ENCODE data around the gene PLA2R1. TPM values are rescaled to one million over a fixed set of nuclear protein-coding genes. Genes with fewer than 3 reads are reported as not detected.

PLA2R1 gene
- total RNA-seq, 4 donors from 2014 or later: 18.3 to 52.0 (median 34.1) TPM

DNA sequence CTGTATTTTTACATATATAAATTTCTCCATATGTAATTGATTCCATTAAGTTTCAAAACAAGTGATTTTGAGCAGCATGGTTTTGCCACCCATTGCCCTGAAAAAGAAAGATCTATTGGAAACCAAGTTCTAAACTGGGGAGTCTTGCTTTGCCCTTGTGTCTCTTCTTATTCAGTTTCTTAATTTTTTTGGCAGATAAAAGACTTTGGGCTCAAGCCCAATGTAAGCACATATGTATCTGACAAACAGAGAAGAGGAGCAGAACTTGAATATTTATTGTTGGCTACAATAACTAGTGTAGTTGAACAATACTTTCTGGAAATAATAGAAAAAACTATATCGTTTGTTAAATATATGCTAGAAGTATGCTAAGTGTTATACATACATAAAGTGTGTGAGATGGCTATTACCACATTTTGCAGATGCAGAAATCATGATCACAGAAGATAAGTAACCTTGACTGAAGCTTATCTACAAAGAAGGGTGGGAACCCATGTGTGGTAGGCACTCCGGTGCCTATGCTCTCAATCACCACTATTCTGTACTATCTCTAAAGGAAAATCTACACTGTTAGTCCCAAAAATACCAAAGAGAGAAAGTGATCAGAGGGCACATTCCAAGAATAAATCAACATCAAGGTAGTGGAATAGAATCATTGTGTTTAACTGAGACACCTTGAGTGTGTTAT is 109.1 kb downstream of the PLA2R1 start:
- DNase-seq (ENCODE audit: low spot score in 2 of 2): no peak
- TF ChIP-seq, protein P1, sequence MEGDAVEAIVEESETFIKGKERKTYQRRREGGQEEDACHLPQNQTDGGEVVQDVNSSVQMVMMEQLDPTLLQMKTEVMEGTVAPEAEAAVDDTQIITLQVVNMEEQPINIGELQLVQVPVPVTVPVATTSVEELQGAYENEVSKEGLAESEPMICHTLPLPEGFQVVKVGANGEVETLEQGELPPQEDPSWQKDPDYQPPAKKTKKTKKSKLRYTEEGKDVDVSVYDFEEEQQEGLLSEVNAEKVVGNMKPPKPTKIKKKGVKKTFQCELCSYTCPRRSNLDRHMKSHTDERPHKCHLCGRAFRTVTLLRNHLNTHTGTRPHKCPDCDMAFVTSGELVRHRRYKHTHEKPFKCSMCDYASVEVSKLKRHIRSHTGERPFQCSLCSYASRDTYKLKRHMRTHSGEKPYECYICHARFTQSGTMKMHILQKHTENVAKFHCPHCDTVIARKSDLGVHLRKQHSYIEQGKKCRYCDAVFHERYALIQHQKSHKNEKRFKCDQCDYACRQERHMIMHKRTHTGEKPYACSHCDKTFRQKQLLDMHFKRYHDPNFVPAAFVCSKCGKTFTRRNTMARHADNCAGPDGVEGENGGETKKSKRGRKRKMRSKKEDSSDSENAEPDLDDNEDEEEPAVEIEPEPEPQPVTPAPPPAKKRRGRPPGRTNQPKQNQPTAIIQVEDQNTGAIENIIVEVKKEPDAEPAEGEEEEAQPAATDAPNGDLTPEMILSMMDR (IDR thresholded peaks at IDR 0.05): no peak
- no peak for TF ChIP-seq POLR2A (IDR thresholded peaks at IDR 0.05)
- no peak overlapping the region for H3K4me3 ChIP-seq (ENCODE audit: low read depth, poor library complexity, severe bottlenecking)
- WGBS, 2 donors: 70 to 77% methylated on average over 2 of the region's 2 CpGs
- intact Hi-C loops (cut with DNase I; ENCODE audit: low total_unique reads): no loop called here

DNA sequence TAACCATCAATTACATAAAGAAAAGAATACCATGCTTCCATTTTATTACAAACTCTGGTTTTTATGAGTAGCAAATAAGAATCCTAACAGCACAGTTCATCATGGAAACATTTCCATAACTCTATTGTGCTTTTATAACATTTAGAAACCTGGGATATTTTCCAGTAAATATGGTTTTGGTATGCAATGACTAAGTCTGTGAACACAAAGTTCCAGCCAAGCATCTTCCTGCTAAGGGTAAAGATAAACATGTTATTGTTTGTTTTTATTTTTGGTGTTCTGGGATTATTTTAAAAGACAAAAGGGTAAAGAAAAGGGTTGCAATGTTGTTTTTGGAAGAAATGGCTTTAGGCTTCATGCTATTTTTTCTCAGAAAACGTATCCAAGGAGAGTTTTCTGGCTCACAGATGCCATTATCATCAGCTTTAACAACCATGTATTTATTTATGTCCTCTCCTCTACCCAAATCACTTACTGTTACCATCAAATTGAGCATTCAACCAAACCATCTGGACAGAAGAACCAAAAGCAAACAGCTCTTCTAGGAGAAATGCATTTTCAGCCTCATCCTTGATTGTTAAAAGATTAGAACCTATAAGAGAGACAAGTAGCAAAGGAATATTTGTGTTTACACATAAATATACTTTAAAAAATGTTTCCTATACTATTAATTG is 116.0 kb downstream of the PLA2R1 start:
- DNase-seq (ENCODE audit: low spot score in 2 of 2): no peak
- TF ChIP-seq, protein P1 (IDR thresholded peaks at IDR 0.05): no peak
- TF ChIP-seq POLR2A (IDR thresholded peaks at IDR 0.05): no peak
- H3K4me3 ChIP-seq (ENCODE audit: low read depth, poor library complexity, severe bottlenecking): no peak overlapping the region
- intact Hi-C loops (cut with DNase I; ENCODE audit: low total_unique reads): no loop called here
- WGBS, 2 donors: 41 to 48% methylated on average over 1 of the region's 1 CpG

DNA sequence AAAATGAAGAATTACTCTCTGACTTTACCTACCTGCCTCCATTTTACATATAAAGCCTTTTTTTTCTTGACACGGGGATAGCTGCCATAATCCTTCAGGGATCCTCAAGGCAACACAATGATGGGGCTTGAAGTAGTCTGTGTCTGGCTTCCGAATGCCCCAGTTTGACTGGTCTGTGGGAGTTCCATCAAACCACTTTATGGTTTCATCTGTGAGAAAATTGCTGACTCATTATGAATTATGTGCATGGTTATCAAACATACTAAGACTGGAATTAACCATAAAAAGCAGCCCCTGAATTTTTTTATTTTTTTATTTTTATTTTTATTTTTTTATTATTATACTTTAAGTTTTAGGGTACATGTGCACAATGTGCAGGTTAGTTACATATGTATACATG is 117.5 kb downstream of the PLA2R1 start:
- no peak for TF ChIP-seq POLR2A (IDR thresholded peaks at IDR 0.05)
- TF ChIP-seq, protein P1 (IDR thresholded peaks at IDR 0.05): no peak
- 92 to 93% methylated on average over 2 of the region's 2 CpGs for WGBS, 2 donors
- no peak overlapping the region for H3K4me3 ChIP-seq (ENCODE audit: low read depth, poor library complexity, severe bottlenecking)
- intact Hi-C loops (cut with DNase I; ENCODE audit: low total_unique reads): no loop called here
- DNase-seq (ENCODE audit: low spot score in 2 of 2): no peak

DNA sequence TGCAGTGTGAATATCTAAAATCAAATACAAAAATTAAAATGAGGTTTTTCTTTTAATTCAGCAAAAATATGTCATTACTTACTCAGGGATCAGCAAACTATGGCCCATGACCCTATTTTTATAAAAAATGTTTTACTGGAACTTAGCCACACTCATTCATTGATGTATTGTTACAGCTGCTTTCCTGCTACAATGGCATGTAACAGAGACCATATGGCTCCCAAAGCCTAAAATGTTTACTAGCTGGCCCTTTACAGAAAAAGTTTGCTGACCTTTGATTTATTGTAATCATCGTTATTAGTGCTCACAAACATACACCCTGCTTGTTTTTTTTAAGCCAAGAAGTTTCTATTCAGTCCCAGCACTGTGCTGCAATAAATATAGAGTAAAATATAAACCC is 120.3 kb downstream of the PLA2R1 start:
- intact Hi-C loops (cut with DNase I; ENCODE audit: low total_unique reads): no loop called here
- DNase-seq (ENCODE audit: low spot score in 2 of 2): no peak
- TF ChIP-seq POLR2A (IDR thresholded peaks at IDR 0.05): no peak
- TF ChIP-seq, protein P1 (IDR thresholded peaks at IDR 0.05): no peak
- 64 to 71% methylated on average over 1 of the region's 1 CpG for WGBS, 2 donors
- H3K4me3 ChIP-seq (ENCODE audit: low read depth, poor library complexity, severe bottlenecking): no peak overlapping the region

DNA sequence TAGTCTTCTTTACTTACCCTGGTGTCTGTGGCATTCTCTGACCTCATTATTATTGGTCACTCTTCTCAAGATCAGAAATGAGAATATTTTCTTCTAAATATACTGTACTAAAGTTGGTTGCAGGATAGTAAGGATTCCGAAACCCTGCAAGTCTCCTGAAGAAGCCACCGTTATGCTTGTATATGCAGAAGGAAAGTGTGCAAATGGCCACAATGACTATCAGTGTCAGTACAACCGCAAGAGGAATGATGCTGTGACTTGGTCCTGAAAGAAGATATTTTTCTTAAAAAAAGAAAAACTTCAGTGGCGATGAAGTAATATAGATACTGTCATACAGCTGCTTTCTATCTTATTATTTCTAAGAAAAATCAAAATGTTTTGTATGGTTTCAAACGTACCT is 120.7 kb downstream of the PLA2R1 start:
- no peak for DNase-seq (ENCODE audit: low spot score in 2 of 2)
- 82 to 86% methylated on average over 5 of the region's 5 CpGs for WGBS, 2 donors
- no peak overlapping the region for H3K4me3 ChIP-seq (ENCODE audit: low read depth, poor library complexity, severe bottlenecking)
- TF ChIP-seq POLR2A (IDR thresholded peaks at IDR 0.05): no peak
- TF ChIP-seq, protein P1 (IDR thresholded peaks at IDR 0.05): no peak
- intact Hi-C loops (cut with DNase I; ENCODE audit: low total_unique reads): no loop called here

Measured in lower leg skin (tissue), 4 donors.